NCI-H1092 (cell line): ENCODE measurements around the gene TSPAN11.
"Not testable (repeated sequence)": the region's sequence is repeated elsewhere in the genome, so short reads cannot be mapped to it uniquely, and the experiment has no call there.

Source experiments
- DNase-seq: peaks from one replicate; lab custom pipeline; 2025; lab: John Stamatoyannopoulos, UW

TSPAN11 gene

DNA sequence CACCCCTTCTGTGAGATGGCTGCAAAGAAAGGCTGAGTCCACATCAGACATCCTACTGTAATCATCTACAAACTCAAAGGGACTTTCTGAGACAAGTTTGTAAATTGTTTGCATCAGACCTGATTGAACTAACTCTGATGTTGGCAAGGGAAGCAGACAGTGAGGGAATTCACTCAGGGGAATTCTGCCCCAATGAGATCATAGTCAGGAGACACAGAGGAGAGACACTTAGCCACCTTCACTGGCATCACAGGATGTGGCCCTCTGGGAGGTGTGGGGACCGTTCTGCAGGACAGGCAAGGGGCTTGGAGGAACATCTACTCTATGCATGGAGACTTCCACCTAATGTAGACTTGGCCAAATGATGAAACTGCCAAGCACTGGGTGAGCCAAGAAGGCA lies 76.5 kb downstream of the TSPAN11 start:
- DNase-seq: no peak

DNA sequence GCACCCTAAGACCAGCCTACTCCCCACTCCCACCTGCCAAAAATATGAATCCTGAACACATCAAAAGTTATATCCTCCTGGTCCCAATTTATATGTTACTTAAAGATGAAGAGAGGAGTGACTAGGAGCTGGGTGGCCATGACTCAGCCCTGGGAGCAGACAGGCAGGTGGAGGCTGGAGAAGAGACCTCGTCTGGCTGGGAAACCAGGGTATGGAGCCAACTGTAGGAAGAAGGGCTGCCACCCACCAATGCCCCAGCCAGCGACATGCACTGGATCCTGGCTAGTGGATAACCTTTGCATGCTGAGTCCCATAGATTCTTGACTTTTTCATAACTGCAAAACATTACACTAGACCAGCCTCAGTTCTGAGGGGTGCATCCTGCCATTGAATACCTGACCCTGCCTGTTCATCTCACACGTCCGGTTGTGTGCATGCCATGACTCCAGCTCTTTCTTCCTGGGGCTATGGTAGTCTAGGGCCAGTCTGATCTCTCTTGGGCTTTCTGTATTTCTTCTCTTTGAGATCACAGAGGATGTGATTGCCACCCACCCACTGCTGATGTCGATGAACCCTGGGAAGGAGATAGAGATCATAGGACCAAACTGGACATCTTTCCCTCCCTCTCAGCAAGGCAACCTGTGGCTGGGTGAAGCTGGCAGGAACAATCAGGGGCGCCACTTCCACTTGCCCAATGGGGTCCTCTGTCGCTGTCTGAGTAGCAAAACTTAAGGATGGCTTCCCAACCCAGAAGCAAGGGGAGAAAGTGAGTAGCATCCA lies 77.5 kb downstream of the TSPAN11 start:
- DNase-seq: no peak

DNA sequence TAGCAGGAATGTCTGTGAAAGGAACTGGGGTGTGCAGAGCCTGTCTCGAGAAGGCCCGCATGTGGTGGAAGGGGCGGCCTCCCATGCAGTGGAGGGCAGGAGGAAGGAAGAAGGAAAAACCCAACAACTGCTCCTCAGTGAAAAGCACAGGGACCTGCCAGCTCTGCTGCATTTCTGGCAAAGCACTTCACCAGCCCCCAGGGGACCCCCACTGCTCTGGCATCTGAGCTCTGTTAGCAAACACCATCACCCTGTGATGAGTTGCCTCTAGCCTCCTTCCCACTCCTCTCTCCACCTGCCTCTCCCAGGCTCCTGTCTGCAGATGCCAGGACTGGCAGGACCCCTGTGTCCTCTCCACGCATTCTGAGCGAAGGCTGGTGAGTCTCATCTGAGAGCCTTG lies 78.1 kb downstream of the TSPAN11 start:
- no peak for DNase-seq

GRCh38 chr12:31005256-31005943 lies 78.9 kb downstream of the TSPAN11 start:
- no peak for DNase-seq

- DNase-seq: no peak
Measured at GRCh38 chr12:31005944-31006361, 79.4 kb downstream of the TSPAN11 start.

DNA sequence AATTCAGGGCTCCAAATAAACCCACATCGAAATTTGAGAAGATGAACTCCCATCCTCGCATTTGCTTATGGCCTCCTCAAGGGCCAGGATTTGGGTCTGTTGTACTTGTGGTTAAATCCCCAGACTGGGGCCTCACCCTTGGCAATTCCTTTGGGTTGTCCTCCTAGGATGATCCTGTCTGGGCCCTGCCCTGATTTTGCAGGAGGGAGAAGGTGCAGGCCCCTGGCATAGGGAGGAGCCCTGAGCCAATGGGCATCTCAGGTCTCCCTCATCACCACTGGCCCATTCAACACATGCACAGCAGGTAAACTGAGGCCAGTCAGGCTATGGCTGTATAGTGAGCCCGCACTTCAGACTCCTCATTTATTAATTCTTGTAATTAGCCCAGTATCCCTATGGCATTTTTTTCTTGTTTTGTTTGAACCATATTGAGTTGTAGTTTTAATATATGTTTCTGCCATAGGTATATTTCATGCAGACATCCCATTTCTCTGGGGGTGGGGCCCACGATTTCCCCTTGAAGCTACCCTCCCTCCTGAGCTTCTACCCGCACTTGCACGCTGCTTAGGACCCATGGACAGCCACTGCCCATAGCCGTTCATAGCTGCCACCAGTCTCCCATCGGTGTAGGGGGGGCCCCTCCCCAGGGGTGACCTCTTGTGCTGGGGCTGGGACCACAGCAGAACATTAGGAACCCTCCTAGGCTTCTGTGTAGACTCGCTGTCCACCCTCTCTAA lies 80.0 kb downstream of the TSPAN11 start:
- DNase-seq: no peak

- DNase-seq: no peak
Measured at GRCh38 chr12:31007153-31007495, 80.6 kb downstream of the TSPAN11 start.

DNA sequence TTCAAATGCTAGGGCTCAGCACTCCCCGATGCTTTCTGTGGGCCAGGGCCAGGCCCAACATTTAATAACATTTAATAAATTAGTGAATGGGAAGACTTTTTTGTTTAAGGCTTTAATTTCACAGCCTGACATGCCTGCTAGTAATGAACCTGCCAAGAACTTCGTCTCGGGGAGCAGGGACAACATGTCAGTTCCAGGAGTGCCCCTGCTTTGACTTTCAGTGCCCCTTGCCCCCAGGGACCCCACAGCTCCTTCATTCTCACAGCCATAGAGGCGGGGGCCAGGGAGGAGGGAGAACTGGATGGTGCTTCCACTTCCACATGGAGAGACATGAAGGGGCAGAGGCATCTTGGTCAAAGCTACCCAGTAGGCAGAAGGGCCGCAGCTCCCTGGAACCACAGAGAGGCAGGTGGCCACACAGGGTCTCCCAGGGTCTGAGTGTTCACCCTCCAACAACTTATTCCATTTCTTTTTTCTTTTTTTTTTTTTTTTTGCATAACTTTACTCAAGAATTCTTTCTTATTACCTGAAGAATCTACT lies 81.2 kb downstream of the TSPAN11 start:
- DNase-seq: no peak

DNA sequence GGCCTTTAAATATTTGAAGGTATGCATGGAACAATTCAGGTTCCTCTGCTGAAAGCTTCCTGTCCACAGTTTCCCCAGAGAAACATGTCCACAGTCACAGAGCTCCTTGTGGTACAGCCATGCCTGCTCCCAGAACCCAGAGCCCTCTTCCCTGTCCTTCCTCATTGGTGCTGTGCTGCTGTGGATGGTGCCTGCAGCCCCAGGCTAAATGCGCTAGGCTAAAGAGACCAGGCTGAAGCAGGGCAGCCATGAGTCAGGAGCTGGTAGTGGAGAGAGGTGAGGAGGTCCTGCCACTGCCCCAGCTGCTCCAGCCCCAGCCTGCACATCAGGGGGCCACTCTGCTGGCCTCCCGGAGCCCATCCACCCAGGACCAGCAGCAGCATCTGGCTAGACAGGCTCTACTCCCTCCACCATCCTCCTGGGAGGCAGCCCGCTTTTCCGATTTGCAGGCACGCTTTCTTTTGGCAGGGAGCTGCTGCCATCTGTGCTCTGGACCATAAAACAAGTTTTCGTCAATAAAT lies 81.8 kb downstream of the TSPAN11 start:
- DNase-seq: no peak

DNA sequence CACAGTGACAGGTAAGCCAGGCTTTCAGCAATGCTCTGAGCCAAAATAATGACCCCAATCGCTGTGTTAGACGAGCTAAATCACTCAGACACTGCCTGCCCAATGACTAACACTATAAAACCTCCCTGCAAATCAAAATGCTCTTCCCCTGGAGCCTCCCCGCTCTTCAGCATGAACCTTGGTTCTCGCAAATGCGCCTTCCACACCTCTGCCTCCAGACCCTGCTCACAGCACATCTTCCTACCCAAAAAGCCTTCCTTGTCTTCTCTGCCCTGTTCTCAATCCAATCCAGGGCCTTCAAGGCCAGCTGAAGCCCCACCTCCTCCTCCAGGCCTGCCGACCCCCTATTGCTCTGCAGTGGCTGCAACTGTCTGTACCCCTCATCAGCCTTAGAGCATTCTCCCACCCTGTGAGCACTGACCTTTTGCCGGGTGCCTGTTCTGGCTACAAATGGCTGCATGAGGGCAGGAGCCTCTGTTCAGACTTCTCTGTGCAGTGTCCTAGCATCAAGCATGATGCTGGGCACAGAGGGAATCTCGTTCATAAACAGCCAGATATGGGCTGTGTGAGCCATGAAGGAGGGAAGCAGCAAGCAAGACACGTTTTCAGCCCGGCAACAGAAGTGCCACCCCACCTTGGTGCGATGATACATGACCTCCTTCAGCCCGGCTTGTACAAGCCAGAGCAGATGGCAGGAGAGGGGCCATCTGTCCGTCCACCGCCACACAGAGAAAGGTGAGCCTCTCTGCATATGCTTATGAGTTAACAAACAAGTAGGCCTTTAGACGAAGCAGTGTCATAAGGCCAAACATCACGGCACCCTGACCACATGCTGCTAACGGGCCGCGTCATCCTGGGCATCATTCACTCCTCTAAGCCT lies 82.7 kb downstream of the TSPAN11 start:
- no peak for DNase-seq

GRCh38 chr12:31009976-31010375 lies 83.4 kb downstream of the TSPAN11 start:
- no peak for DNase-seq

DNA sequence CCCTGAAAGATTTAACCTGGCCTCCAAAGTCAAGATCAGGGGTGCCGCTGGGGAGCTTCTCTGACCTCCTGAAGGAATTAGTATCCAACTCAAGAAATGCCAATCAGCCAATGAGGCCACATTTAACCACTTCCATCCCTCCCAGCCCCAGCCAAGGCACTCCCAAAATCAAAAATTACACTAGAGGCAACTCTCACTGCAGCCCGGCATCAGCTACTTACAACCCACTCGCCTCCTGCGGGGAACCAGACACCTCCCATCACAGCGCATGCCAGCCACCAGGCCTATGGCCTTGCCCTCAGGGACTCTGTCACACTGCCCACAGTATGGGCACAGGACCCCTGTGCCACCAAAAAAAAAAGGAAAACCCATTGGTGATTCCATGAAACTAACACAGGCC lies 84.8 kb downstream of the TSPAN11 start:
- DNase-seq: no peak

DNA sequence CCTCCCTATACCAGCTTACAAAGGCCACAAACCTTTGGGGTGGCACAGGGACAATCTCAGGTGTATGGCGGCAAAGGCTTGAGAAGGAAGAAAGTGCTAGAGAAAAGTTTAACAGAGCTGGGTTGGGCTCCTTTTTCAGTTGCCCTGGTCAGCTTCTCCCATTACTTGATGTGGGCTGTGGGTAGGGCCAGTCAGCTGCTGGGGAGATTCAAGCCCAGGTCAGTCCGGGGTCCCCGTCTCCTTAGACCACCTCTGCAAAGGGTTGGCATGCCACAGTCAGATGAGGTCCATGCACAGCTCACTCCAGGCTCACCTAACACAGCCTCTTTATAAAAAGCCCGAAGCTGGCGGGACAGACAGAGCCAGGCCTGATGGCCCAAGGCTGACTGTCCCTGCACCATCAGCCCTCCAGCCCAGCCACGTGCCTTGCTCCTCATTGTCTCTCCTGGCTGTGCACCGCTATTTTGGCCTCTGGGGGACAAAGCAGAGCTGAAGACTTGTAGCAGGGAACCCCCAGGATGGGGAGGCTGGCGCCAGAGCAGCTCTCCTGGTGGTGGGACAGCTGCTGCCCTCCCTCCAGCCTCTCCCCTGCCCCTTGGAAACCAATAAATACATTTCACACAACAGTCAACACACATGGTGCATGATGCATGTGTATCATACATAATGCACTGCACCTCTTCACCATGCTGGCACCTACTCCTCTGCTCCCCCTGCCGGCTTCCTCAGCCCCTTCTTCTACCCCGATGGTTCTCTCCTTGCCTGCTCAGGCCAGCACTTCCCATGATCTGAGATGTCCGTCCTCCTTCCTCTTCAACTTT lies 85.4 kb downstream of the TSPAN11 start:
- no peak for DNase-seq

DNA sequence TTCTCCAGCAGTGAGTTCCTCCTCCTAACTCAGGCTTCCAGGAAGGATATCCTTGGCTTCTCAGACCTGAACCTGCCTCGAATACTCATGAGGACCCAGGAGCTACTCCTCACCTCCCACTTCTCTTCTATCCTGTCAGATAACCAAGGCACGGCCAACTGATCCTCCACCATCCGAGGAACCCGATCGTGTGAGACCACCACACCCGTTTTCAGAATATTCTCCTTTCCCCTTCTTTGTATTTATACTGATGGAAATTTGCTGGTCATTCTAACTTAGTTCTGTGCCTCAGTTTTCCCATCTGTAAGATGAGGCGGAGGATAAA lies 86.0 kb downstream of the TSPAN11 start:
- DNase-seq: not testable (repeated sequence)

GRCh38 chr12:31015215-31015614 lies 88.7 kb downstream of the TSPAN11 start:
- DNase-seq: no peak

DNA sequence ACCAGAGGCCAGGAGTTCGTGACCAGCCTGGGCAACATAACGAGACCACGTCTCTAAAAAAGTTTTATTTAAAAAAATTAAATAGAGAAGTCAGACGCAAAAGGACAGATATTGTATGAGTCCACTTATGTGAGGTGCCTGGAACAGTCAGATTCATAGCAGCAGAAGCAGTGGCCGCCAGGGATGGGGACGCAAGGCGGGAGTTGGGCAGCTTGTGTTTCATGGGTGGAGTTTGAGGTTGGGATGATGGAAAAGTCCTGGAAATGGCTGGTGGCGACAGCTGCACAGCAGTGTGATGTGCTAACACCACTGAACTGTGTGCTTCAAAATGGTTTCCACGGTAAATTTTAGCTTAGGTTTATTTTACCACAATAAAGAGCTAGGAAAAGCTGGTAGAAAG lies 89.5 kb downstream of the TSPAN11 start:
- DNase-seq: no peak

DNA sequence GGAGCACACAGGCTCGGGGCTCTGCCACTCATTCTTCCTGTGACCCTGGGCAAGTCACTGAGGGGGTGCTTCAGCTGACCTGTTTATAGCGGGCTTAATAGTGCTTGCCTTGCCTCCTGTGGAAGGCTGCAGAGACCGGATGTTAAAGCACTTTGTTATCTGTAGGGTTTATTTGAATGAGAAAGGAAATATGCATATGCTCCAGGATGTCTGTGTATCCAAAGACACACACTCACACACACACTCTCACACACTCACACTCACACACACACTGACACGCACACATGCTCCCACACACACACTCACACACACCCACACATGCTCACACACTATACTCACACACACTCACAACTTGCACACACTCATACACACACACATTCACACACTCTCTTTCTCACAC lies 91.0 kb downstream of the TSPAN11 start:
- DNase-seq: no peak

GRCh38 chr12:31018106-31018789 lies 91.7 kb downstream of the TSPAN11 start:
- no peak for DNase-seq

DNA sequence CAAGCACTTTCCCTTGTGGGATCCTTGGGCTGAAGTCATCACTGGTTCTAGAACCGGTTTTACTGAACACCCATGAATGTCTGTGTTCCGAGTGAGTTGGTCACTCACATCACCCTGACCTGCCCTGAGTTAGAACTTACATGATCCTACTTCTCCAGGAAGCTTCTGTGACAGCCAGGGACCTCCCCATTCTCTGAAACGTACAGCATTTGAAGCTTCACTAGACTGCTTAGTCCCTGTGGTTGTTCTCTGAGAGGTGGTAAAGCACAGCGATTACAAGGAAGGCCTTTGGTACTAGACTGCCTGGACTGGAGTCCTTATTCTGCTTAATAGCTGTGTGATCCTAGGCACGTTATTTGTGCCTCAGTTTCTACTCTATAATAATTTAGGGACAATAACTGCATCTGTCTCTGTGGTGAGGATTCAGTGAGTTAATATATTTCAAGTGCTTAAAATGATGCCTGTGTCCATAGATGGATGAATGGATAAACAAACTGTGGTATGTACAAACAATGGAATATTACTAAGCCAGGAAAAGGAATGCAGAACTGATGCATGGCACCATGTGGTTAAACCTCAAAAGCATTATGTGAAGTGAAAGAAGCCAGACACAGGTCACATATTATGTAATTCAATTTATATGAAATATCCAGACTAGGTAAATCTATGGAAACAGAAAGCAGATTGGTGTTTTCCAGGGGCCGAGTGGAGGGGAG lies 92.4 kb downstream of the TSPAN11 start:
- DNase-seq: no peak

DNA sequence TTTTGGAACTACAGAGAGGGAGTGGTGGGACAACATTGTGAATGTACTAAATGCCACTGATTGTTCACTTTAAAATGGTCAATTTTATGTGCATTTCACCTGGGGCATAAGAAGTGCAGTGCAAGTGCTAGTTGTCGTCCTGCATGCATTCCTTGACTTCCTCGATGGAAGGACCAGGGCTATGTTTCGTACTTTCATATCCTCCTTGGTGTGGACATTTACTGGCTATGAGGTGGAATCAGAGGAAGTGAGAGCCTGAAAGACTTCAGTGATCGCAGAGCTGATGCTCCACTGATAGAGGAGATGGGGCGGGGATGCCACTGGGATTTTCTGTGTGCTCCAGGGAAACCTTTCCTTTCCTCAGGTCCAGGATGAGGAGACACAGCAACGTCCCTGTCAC lies 93.0 kb downstream of the TSPAN11 start:
- no peak for DNase-seq
